Measurements from ENCODE around the gene DPYD. TPM values are rescaled to one million over a fixed set of nuclear protein-coding genes. Genes with fewer than 3 reads are reported as not detected.

The DPYD gene
- total RNA-seq, 1 donor from 2014 or later = 12.8 TPM

DNA sequence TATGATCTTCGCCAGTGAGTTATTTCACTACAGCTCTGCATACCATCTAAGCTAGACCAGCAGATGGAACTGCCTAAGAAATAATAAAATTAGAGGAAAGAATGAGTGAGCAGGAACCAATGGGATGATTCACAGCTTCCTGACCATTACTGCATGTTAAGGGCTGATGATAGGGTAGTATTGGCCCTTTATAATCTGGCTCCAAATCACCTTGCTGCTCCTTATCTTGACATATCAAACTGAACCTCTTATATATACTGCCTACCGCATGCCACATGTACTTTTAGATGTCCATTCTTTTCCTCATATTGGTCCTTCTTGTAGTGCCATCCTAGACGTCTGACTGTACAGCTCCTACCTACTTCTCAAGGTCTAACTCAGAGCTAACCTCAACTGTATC lies 524.4 kb downstream of the DPYD start:
- Mint-ChIP-seq H3K4me1 (ENCODE audit: low read depth, unreplicated experiment) (no peaks in the 10 kb centered on the region), H3K36me3 (ENCODE audit: unreplicated experiment) (no peaks in the 10 kb centered on the region), H3K27ac (ENCODE audit: unreplicated experiment) (no peak overlapping the region), H3K9me3 (ENCODE audit: unreplicated experiment) (no peaks in the 10 kb centered on the region), H3K4me3 (ENCODE audit: unreplicated experiment) (no peak overlapping the region), H3K27me3 (ENCODE audit: unreplicated experiment) (peaks cover 2% of the 10 kb centered on the region)
- TF ChIP-seq, protein P1, sequence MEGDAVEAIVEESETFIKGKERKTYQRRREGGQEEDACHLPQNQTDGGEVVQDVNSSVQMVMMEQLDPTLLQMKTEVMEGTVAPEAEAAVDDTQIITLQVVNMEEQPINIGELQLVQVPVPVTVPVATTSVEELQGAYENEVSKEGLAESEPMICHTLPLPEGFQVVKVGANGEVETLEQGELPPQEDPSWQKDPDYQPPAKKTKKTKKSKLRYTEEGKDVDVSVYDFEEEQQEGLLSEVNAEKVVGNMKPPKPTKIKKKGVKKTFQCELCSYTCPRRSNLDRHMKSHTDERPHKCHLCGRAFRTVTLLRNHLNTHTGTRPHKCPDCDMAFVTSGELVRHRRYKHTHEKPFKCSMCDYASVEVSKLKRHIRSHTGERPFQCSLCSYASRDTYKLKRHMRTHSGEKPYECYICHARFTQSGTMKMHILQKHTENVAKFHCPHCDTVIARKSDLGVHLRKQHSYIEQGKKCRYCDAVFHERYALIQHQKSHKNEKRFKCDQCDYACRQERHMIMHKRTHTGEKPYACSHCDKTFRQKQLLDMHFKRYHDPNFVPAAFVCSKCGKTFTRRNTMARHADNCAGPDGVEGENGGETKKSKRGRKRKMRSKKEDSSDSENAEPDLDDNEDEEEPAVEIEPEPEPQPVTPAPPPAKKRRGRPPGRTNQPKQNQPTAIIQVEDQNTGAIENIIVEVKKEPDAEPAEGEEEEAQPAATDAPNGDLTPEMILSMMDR (IDR thresholded peaks at IDR 0.05; ENCODE audit: partially characterized antibody, unreplicated experiment) = no peak
- DNase-seq = no peak

DNA sequence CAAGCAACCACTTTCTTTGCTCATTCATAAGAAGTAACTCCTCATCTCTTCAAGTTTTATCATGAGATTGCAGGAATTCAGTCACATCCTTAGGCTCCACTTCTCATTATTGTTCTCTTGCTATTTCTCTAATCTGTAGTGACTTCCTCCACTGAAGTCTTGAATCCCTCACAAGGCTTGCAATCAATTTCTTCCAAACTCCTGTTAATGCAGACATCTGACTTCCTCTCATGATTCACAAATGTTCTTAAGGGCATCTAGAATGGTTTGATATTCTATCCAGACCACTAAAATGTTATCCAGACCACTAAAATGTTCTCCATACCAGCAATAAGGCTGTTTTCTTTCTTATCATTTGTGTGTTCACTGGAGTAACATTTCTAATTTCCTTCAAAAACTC lies 528.1 kb downstream of the DPYD start:
- TF ChIP-seq, protein P1 (IDR thresholded peaks at IDR 0.05; ENCODE audit: partially characterized antibody, unreplicated experiment) = no peak
- H3K9me3 Mint-ChIP-seq (ENCODE audit: unreplicated experiment) = no peaks in the 10 kb centered on the region
- DNase-seq = no peak
- H3K27ac Mint-ChIP-seq (ENCODE audit: unreplicated experiment) = no peak overlapping the region
- peaks cover 2% of the 10 kb centered on the region for H3K27me3 Mint-ChIP-seq (ENCODE audit: unreplicated experiment)
- no peaks in the 10 kb centered on the region for H3K4me1 Mint-ChIP-seq (ENCODE audit: low read depth, unreplicated experiment)
- H3K36me3 Mint-ChIP-seq (ENCODE audit: unreplicated experiment) = no peaks in the 10 kb centered on the region
- no peak overlapping the region for H3K4me3 Mint-ChIP-seq (ENCODE audit: unreplicated experiment)

DNA sequence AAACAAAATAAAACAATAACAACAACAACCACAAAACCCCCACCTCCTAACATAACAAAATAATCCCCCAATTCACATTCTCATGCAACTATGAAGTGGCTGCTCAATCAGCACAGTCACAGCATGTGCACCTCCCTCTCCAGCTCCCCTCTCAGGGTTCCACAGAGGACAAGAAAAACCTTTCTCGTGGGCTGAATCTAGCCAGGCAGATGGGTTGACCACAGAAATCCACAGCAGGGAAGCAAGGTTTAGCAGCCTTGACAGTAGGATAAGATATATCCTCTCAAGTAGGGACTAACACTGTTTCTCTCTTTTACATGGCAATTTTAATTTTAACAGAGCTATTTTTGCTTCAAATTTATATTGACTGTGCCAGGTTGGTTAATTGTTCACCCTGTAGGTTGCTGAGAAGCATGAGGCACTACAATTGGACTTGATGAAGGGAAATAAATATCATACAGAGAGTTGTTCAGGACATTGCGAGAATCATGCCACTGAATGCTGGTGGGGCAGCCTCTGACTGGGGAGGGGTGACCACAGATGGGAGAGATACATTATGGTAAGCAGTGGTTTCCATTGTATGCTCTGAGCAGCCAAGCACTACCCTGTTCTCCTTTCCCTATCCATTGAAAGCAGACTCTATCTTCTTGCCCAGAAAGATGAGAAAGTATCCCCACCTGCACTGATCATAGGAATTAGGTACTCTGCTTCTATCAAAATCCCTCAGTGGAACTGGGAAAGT lies 535.1 kb downstream of the DPYD start:
- no peak overlapping the region for H3K4me3 Mint-ChIP-seq (ENCODE audit: unreplicated experiment)
- TF ChIP-seq, protein P1 (IDR thresholded peaks at IDR 0.05; ENCODE audit: partially characterized antibody, unreplicated experiment) = no peak
- H3K27me3 Mint-ChIP-seq (ENCODE audit: unreplicated experiment) = no peaks in the 10 kb centered on the region
- no peaks in the 10 kb centered on the region for H3K36me3 Mint-ChIP-seq (ENCODE audit: unreplicated experiment)
- no peaks in the 10 kb centered on the region for H3K9me3 Mint-ChIP-seq (ENCODE audit: unreplicated experiment)
- no peak overlapping the region for H3K27ac Mint-ChIP-seq (ENCODE audit: unreplicated experiment)
- H3K4me1 Mint-ChIP-seq (ENCODE audit: low read depth, unreplicated experiment) = peaks cover 5% of the 10 kb centered on the region
- no peak for DNase-seq

DNA sequence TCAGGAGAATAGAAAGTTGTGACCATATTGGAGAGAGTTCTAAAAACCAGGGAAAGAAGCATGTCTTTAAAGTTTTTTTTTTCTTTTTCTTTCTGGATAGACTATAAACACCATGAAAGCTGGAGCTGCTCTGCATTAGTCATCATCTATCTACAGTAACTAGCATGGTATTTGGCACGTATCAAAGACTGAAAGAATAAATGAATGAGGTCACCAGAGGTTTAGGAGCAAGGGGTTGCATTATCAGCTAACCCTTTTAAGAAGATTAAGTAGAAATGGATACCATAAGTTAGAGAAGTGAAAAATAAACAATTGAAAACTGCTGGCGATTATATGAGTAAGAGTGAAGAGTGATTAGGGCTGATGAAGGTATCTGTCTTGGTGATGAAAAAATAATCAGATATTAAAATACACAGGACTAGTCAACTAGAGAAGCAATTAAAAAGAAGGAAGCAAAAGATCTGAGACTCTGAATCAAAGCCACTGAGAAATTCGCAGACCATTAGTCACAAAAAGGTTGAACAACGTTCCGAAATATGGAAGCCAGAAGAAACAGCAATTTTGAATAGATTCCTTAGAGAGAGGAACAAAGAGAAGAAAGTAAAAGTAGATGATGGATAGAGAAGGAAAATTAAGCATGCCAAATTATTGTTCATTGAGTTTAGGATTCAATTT lies 536.4 kb downstream of the DPYD start:
- H3K27me3 Mint-ChIP-seq (ENCODE audit: unreplicated experiment) = no peaks in the 10 kb centered on the region
- no peaks in the 10 kb centered on the region for H3K36me3 Mint-ChIP-seq (ENCODE audit: unreplicated experiment)
- H3K4me3 Mint-ChIP-seq (ENCODE audit: unreplicated experiment) = no peak overlapping the region
- H3K4me1 Mint-ChIP-seq (ENCODE audit: low read depth, unreplicated experiment) = peaks cover 5% of the 10 kb centered on the region
- H3K9me3 Mint-ChIP-seq (ENCODE audit: unreplicated experiment) = peaks cover 2% of the 10 kb centered on the region
- TF ChIP-seq, protein P1 (IDR thresholded peaks at IDR 0.05; ENCODE audit: partially characterized antibody, unreplicated experiment) = no peak
- no peak for DNase-seq
- H3K27ac Mint-ChIP-seq (ENCODE audit: unreplicated experiment) = no peak overlapping the region

DNA sequence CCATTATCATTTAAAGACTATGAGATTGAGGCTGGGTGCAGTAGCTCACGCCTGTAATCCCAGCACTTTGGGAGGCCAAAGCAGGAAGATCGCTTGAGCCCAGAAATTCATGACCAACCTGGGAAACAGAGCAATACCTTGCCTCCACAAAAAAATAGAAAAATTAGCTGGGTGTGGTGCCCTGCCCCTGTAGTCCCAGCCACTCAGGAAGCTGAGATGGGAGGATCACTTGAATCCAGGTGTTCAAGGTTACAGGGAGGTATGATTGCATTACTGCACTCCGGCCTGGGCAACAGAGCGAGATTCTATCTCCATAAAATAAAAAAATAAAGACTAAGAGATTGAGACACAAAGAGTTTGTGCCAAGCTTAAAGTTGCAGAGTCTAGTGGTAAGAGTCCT lies 537.0 kb downstream of the DPYD start:
- Mint-ChIP-seq H3K9me3 (ENCODE audit: unreplicated experiment) (peaks cover 4% of the 10 kb centered on the region), H3K4me3 (ENCODE audit: unreplicated experiment) (no peak overlapping the region), H3K27ac (ENCODE audit: unreplicated experiment) (no peak overlapping the region), H3K36me3 (ENCODE audit: unreplicated experiment) (no peaks in the 10 kb centered on the region), H3K4me1 (ENCODE audit: low read depth, unreplicated experiment) (peaks cover 5% of the 10 kb centered on the region), H3K27me3 (ENCODE audit: unreplicated experiment) (no peaks in the 10 kb centered on the region)
- DNase-seq = no peak
- TF ChIP-seq, protein P1 (IDR thresholded peaks at IDR 0.05; ENCODE audit: partially characterized antibody, unreplicated experiment) = no peak

Data from glutamatergic neuron (in vitro differentiated cells).